NCI-H748 (cell line): Measurements from ENCODE around the gene SPRY1.
A peak's percentile ranks its signal among the peaks of the same experiment; 100 is the strongest.

Experiments used
- DNase-seq: peaks from one replicate; lab custom pipeline; 2025; ENCODE audit not compliant: unreplicated experiment; lab: John Stamatoyannopoulos, UW

The SPRY1 gene

GRCh38 chr4:123408471-123409084, 12.0 kb downstream of the SPRY1 start:
- no peak for DNase-seq

GRCh38 chr4:123409334-123409733, 12.7 kb downstream of the SPRY1 start:
- no peak for DNase-seq

- DNase-seq: no peak
Measured at GRCh38 chr4:123411514-123411913, 14.9 kb downstream of the SPRY1 start.

GRCh38 chr4:123412091-123412505, 15.5 kb downstream of the SPRY1 start:
- no peak for DNase-seq

GRCh38 chr4:123412700-123413512, 16.3 kb downstream of the SPRY1 start:
- DNase-seq: no peak

GRCh38 chr4:123415576-123415975, 19.0 kb downstream of the SPRY1 start:
- no peak for DNase-seq

GRCh38 chr4:123415977-123416376, 19.4 kb downstream of the SPRY1 start:
- no peak for DNase-seq

- DNase-seq: no peak
Measured at GRCh38 chr4:123417813-123418212, 21.2 kb downstream of the SPRY1 start.

- DNase-seq: peak; percentile 94
Measured at GRCh38 chr4:123418351-123418931, 21.8 kb downstream of the SPRY1 start.

GRCh38 chr4:123419885-123420755, 23.5 kb downstream of the SPRY1 start:
- no peak for DNase-seq

- no peak for DNase-seq
Measured at GRCh38 chr4:123421227-123421936, 24.8 kb downstream of the SPRY1 start.

- no peak for DNase-seq
Measured at GRCh38 chr4:123421937-123422781, 25.6 kb downstream of the SPRY1 start.

GRCh38 chr4:123423819-123424218, 27.2 kb downstream of the SPRY1 start:
- DNase-seq: no peak

- no peak for DNase-seq
Measured at GRCh38 chr4:123427951-123428350, 31.4 kb downstream of the SPRY1 start.

GRCh38 chr4:123430031-123430430, 33.4 kb downstream of the SPRY1 start:
- no peak for DNase-seq

GRCh38 chr4:123430501-123430900, 33.9 kb downstream of the SPRY1 start:
- DNase-seq: no peak

GRCh38 chr4:123433573-123433972, 37.0 kb downstream of the SPRY1 start:
- no peak for DNase-seq

- DNase-seq: no peak
Measured at GRCh38 chr4:123433976-123434375, 37.4 kb downstream of the SPRY1 start.

- no peak for DNase-seq
Measured at GRCh38 chr4:123435246-123436113, 38.9 kb downstream of the SPRY1 start.
